ENCODE results near the gene CAPN12. TPM values are rescaled to one million over a fixed set of nuclear protein-coding genes. Genes with fewer than 3 reads are reported as not detected.

The CAPN12 gene
- total and polyA plus RNA-seq, 2 of the 8 experiments (the other 6 are each of a cell fraction or from before 2014, with no cell fraction given) = 8.8 to 20.0 TPM

DNA sequence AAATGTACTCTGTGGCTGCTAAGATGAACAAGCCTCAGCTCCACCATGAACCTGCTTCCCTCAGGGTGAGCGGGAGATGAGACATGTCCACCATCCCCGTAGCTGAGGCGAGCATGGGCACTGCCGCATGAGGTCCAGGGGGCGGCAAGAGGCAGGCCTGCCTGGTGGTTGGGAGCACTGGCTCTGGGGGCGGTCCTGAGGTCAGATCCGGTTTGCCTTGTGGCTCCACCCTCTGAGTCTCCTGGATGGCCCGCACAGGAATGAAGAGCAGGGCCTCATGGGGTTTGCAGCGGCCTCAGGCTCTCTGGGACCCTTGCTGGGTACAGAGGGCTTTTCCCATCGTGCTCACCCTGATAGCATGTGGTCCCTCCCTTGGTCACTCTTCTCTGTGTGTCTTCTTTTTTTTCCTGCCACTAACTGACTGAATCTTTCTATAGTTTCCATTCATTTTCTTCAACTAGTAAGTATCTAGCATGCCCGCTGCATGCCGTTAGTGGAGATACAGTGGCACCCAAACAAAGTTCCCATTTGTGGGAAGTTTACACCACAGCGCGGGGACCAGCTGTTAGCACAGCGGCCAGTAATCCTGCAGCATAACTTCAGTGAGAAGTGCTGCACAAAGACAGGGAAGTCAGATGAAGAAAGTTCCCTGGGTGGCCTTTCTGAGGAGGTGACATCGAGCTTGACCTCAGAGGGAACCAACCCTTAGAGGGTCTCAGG, 37.3 kb downstream of the CAPN12 start (continued):
- TF ChIP-seq, protein P1, sequence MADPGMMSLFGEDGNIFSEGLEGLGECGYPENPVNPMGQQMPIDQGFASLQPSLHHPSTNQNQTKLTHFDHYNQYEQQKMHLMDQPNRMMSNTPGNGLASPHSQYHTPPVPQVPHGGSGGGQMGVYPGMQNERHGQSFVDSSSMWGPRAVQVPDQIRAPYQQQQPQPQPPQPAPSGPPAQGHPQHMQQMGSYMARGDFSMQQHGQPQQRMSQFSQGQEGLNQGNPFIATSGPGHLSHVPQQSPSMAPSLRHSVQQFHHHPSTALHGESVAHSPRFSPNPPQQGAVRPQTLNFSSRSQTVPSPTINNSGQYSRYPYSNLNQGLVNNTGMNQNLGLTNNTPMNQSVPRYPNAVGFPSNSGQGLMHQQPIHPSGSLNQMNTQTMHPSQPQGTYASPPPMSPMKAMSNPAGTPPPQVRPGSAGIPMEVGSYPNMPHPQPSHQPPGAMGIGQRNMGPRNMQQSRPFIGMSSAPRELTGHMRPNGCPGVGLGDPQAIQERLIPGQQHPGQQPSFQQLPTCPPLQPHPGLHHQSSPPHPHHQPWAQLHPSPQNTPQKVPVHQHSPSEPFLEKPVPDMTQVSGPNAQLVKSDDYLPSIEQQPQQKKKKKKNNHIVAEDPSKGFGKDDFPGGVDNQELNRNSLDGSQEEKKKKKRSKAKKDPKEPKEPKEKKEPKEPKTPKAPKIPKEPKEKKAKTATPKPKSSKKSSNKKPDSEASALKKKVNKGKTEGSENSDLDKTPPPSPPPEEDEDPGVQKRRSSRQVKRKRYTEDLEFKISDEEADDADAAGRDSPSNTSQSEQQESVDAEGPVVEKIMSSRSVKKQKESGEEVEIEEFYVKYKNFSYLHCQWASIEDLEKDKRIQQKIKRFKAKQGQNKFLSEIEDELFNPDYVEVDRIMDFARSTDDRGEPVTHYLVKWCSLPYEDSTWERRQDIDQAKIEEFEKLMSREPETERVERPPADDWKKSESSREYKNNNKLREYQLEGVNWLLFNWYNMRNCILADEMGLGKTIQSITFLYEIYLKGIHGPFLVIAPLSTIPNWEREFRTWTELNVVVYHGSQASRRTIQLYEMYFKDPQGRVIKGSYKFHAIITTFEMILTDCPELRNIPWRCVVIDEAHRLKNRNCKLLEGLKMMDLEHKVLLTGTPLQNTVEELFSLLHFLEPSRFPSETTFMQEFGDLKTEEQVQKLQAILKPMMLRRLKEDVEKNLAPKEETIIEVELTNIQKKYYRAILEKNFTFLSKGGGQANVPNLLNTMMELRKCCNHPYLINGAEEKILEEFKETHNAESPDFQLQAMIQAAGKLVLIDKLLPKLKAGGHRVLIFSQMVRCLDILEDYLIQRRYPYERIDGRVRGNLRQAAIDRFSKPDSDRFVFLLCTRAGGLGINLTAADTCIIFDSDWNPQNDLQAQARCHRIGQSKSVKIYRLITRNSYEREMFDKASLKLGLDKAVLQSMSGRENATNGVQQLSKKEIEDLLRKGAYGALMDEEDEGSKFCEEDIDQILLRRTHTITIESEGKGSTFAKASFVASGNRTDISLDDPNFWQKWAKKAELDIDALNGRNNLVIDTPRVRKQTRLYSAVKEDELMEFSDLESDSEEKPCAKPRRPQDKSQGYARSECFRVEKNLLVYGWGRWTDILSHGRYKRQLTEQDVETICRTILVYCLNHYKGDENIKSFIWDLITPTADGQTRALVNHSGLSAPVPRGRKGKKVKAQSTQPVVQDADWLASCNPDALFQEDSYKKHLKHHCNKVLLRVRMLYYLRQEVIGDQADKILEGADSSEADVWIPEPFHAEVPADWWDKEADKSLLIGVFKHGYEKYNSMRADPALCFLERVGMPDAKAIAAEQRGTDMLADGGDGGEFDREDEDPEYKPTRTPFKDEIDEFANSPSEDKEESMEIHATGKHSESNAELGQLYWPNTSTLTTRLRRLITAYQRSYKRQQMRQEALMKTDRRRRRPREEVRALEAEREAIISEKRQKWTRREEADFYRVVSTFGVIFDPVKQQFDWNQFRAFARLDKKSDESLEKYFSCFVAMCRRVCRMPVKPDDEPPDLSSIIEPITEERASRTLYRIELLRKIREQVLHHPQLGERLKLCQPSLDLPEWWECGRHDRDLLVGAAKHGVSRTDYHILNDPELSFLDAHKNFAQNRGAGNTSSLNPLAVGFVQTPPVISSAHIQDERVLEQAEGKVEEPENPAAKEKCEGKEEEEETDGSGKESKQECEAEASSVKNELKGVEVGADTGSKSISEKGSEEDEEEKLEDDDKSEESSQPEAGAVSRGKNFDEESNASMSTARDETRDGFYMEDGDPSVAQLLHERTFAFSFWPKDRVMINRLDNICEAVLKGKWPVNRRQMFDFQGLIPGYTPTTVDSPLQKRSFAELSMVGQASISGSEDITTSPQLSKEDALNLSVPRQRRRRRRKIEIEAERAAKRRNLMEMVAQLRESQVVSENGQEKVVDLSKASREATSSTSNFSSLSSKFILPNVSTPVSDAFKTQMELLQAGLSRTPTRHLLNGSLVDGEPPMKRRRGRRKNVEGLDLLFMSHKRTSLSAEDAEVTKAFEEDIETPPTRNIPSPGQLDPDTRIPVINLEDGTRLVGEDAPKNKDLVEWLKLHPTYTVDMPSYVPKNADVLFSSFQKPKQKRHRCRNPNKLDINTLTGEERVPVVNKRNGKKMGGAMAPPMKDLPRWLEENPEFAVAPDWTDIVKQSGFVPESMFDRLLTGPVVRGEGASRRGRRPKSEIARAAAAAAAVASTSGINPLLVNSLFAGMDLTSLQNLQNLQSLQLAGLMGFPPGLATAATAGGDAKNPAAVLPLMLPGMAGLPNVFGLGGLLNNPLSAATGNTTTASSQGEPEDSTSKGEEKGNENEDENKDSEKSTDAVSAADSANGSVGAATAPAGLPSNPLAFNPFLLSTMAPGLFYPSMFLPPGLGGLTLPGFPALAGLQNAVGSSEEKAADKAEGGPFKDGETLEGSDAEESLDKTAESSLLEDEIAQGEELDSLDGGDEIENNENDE (IDR thresholded peaks at IDR 0.05; ENCODE audit: insufficient replicate concordance, low read length) = no peak
- no peak for TF ChIP-seq GTF2F1 (IDR thresholded peaks at IDR 0.05; ENCODE audit: borderline replicate concordance, low read depth, low read length)
